Upper lobe of left lung (tissue), 6 donors: ENCODE results near the gene NDC1. TPM values are rescaled to one million over a fixed set of nuclear protein-coding genes. Genes with fewer than 3 reads are reported as not detected.
A peak's percentile ranks its signal among the peaks of the same experiment; 100 is the strongest.

Source experiments
- ATAC-seq, 2 donors: fragments of 200-7000 bp; cut with Tn5 transposase; one replicate each; pipeline ENCODE4 v1.9.1; 2022; ENCODE audit warnings: mild to moderate bottlenecking in 2 of 2, moderate library complexity in 2 of 2; ENCODE audit not compliant: low FRiP score in 2 of 2
- DNase-seq, 2 donors: peaks; one replicate each; pipeline ENCODE4 v3.0.0-alpha.2; 2019 to 2020
- H3K27ac ChIP-seq, 4 donors: fragments of 200-600 bp; sonication (generic); one replicate each; pipeline ENCODE4 v1.5.1; 2016 to 2019
- H3K27me3 ChIP-seq, 4 donors: fragments of 200-600 bp; sonication (generic); one replicate each; pipeline ENCODE4 v1.5.1; 2017 to 2019
- H3K36me3 ChIP-seq, 4 donors: fragments of 200-600 bp; sonication (generic); one replicate each; pipeline ENCODE4 v1.5.1; 2016 to 2019
- H3K4me1 ChIP-seq, 4 donors: fragments of 200-600 bp; sonication (generic); one replicate each; pipeline ENCODE4 v1.5.1; 2018 to 2019
- H3K4me3 ChIP-seq, 4 donors: fragments of 200-600 bp; sonication (generic); one replicate each; pipeline ENCODE4 v1.5.1; 2017 to 2019; ENCODE audit warnings: mild to moderate bottlenecking in 2 of 4, moderate library complexity in 1 of 4
- H3K9me3 ChIP-seq, 4 donors: fragments of 200-600 bp; sonication (generic); one replicate each; pipeline ENCODE4 v1.5.1; 2018 to 2019
- CTCF ChIP-seq, 6 experiments: fragments of 450-650 bp in 4 of 6; fragments of 200-600 bp in 2 of 6; sonication (generic) in 2 of 6; IDR thresholded peaks; one replicate each; pipeline ENCODE4 v1.5.1; 2016 to 2019; ENCODE audit warnings: antibody characterized with exemption in 6 of 6
- EP300 ChIP-seq, 4 donors: sonication (generic); formaldehyde crosslinking; IDR thresholded peaks; one replicate each; pipeline ENCODE4 v1.5.1; 2017; ENCODE audit warnings: antibody characterized with exemption in 4 of 4, control low read depth in 2 of 4
- POLR2A ChIP-seq, 4 donors: fragments of 450-650 bp; IDR thresholded peaks; one replicate each; pipeline ENCODE4 v1.5.1; 2016 to 2017; ENCODE audit warnings: antibody characterized with exemption in 4 of 4, mild to moderate bottlenecking in 2 of 4
- POLR2AphosphoS5 ChIP-seq, 2 donors: sonication (generic); formaldehyde crosslinking; IDR thresholded peaks; one replicate each; pipeline ENCODE4 v1.5.1; 2017; ENCODE audit warnings: antibody characterized with exemption in 2 of 2
- WGBS, 2 donors: methylation state at CpG; one replicate each; pipeline ENCODE4 v1.1.5; 2017 to 2018; 5-methylcytosine and 5-hydroxymethylcytosine counted together
- total RNA-seq, 6 donors: library from RNA; depleted of rRNA in 4 of 6; stranded (reverse); fragments of >200 nt in 4 of 6; gene quantifications; one replicate each; pipeline versions ENCODE4 v1.1.0 to v1.2.1, GENCODE V29; 2016 to 2021
- donor health status: DM: no; HTN: no; CAD: no; lungs with moderate emphysema.
- donor health status: DM: no; HTN: yes; CAD: no; lungs with severe emphysema.

The NDC1 gene
- total RNA-seq, 6 donors from 2014 or later = 1.2 to 10.9 (median 8.2) TPM

GRCh38 chr1:53737648-53738204, 100.4 kb downstream of the NDC1 start:
- no peak overlapping the region for H3K27ac ChIP-seq
- WGBS, 2 donors = 6 to 11% methylated on average over 11 to 31 of the region's 58 CpGs
- TF ChIP-seq POLR2A (IDR thresholded peaks at IDR 0.05) = no peak
- TF ChIP-seq EP300 (IDR thresholded peaks at IDR 0.05) = no peak
- no peak for TF ChIP-seq POLR2AphosphoS5 (IDR thresholded peaks at IDR 0.05)
- TF ChIP-seq CTCF (IDR thresholded peaks at IDR 0.05) = no peak
- ATAC-seq (peak in 1 of 2 donors; percentile 4), DNase-seq (peak in 1 of 2 donors; percentile 87)
- H3K4me1 ChIP-seq = peaks cover 13 to 25% (median 22%) of the 10 kb centered on the region in 4 donors
- peaks cover 0 to 31% (median 20%) of the 10 kb centered on the region in 4 donors for H3K27me3 ChIP-seq
- peak overlapping the region in 3 of 4 donors; percentile 54 to 69 (median 62) for H3K4me3 ChIP-seq
- no peaks in the 10 kb centered on the region for H3K9me3 ChIP-seq
- no peaks in the 10 kb centered on the region for H3K36me3 ChIP-seq

- DNase-seq (no peak), ATAC-seq (no peak)
- TF ChIP-seq EP300 (IDR thresholded peaks at IDR 0.05) = no peak
- no peak for TF ChIP-seq CTCF (IDR thresholded peaks at IDR 0.05)
- Histone ChIP-seq H3K27me3 (peaks cover 0 to 31% (median 20%) of the 10 kb centered on the region in 4 donors), H3K27ac (no peak overlapping the region), H3K4me1 (peaks cover 13 to 25% (median 22%) of the 10 kb centered on the region in 4 donors), H3K4me3 (no peak overlapping the region), H3K36me3 (no peaks in the 10 kb centered on the region), H3K9me3 (no peaks in the 10 kb centered on the region)
- 68 to 72% methylated on average over 11 of the region's 11 CpGs for WGBS, 2 donors
These were observed 101.8 kb downstream of the NDC1 start for GRCh38 chr1:53736290-53736689.

- Histone ChIP-seq H3K27me3 (peaks cover 0 to 31% (median 20%) of the 10 kb centered on the region in 4 donors), H3K4me3 (no peak overlapping the region), H3K36me3 (no peaks in the 10 kb centered on the region), H3K27ac (no peak overlapping the region), H3K9me3 (no peaks in the 10 kb centered on the region), H3K4me1 (peaks cover 13 to 25% (median 22%) of the 10 kb centered on the region in 4 donors)
- TF ChIP-seq POLR2A (IDR thresholded peaks at IDR 0.05) (no peak), EP300 (IDR thresholded peaks at IDR 0.05) (no peak), CTCF (IDR thresholded peaks at IDR 0.05) (no peak), POLR2AphosphoS5 (IDR thresholded peaks at IDR 0.05) (no peak)
- 83 to 87% methylated on average over 5 of the region's 5 CpGs for WGBS, 2 donors
- no peak for ATAC-seq
- no peak for DNase-seq
These were observed 102.4 kb downstream of the NDC1 start for GRCh38 chr1:53735681-53736080.

GRCh38 chr1:53735261-53735660, 102.8 kb downstream of the NDC1 start:
- Histone ChIP-seq H3K27me3 (peaks cover 0 to 31% (median 20%) of the 10 kb centered on the region in 4 donors), H3K4me1 (peaks cover 13 to 25% (median 22%) of the 10 kb centered on the region in 4 donors), H3K4me3 (no peak overlapping the region), H3K27ac (no peak overlapping the region), H3K9me3 (no peaks in the 10 kb centered on the region), H3K36me3 (no peaks in the 10 kb centered on the region)
- DNase-seq = no peak
- no peak for TF ChIP-seq CTCF (IDR thresholded peaks at IDR 0.05)
- TF ChIP-seq POLR2AphosphoS5 (IDR thresholded peaks at IDR 0.05) = no peak
- no peak for TF ChIP-seq EP300 (IDR thresholded peaks at IDR 0.05)
- no peak for TF ChIP-seq POLR2A (IDR thresholded peaks at IDR 0.05)
- no peak for ATAC-seq
- 58 to 74% methylated on average over 5 of the region's 5 CpGs for WGBS, 2 donors

GRCh38 chr1:53734650-53735211, 103.4 kb downstream of the NDC1 start:
- H3K9me3 ChIP-seq = no peaks in the 10 kb centered on the region
- no peak for ATAC-seq
- DNase-seq = no peak
- WGBS, 2 donors = 61 to 66% methylated on average over 10 of the region's 10 CpGs
- no peak overlapping the region for H3K4me3 ChIP-seq
- no peak overlapping the region for H3K27ac ChIP-seq
- H3K36me3 ChIP-seq = no peaks in the 10 kb centered on the region
- TF ChIP-seq CTCF (IDR thresholded peaks at IDR 0.05) (no peak), POLR2A (IDR thresholded peaks at IDR 0.05) (no peak), EP300 (IDR thresholded peaks at IDR 0.05) (no peak), POLR2AphosphoS5 (IDR thresholded peaks at IDR 0.05) (no peak)
- H3K4me1 ChIP-seq = peaks cover 13 to 24% (median 21%) of the 10 kb centered on the region in 4 donors
- peaks cover 0 to 31% (median 18%) of the 10 kb centered on the region in 4 donors for H3K27me3 ChIP-seq
